HepG2 (cell line): ENCODE measurements around the gene VAPA. TPM values are rescaled to one million over a fixed set of nuclear protein-coding genes. Genes with fewer than 3 reads are reported as not detected.

Experiments used
- RARG ChIP-seq: sonication (generic); formaldehyde crosslinking; IDR thresholded peaks from 2 replicates; pipeline ENCODE4 v1.4.0; 2020; ENCODE audit warnings: low read depth, mild to moderate bottlenecking, missing genetic modification reagents
- ZNF777 ChIP-seq: sonication (generic); formaldehyde crosslinking; IDR thresholded peaks from 2 replicates; pipeline ENCODE4 v1.4.0; 2020; ENCODE audit warnings: missing genetic modification reagents
- polyA plus RNA-seq, 8 experiments: library from polyadenylated mRNA; depleted of rRNA in 3 of 8; stranded (reverse) in 7 of 8; unstranded in 1 of 8; fragments of >200 nt; fragmentation: Illumina TruSeq in 4 of 8; extraction: Trizol in 4 of 8; gene quantifications; 2 replicates each; pipeline versions ENCODE4 v1.2.1 to v1.2.3, GENCODE V29; 2011 to 2016; ENCODE audit warnings: low read depth in 4 of 8, missing spikeins in 1 of 8, mixed read lengths in 1 of 8; ENCODE audit not compliant: insufficient read depth in 1 of 8
- total RNA-seq, 5 experiments: library from RNA; depleted of rRNA; stranded (reverse); fragments of >200 nt; fragmentation: Illumina TruSeq; extraction: Trizol; gene quantifications; 2 replicates each; pipeline ENCODE4 v1.2.3, GENCODE V29; 2016; ENCODE audit warnings: low read depth in 1 of 5
- TF ChIP-seq, protein P1 (sequence below), 2 experiments: sonication (generic) in 1 of 2; formaldehyde crosslinking in 1 of 2; IDR thresholded peaks; 2 replicates each; pipeline versions ENCODE4 v1.6.1 to v1.9.0; 2014 to 2022; ENCODE audit warnings: antibody characterized with exemption in 1 of 2, borderline replicate concordance in 1 of 2, inconsistent platforms in 1 of 2, low read depth in 1 of 2, missing genetic modification reagents in 1 of 2
- TF ChIP-seq, protein P2 (sequence below): sonication (generic); formaldehyde crosslinking; IDR thresholded peaks from 2 replicates; pipeline ENCODE4 v1.9.0; 2021; ENCODE audit warnings: mild to moderate bottlenecking, missing genetic modification reagents

The VAPA gene
- total and polyA plus RNA-seq, 2 of the 13 experiments (the other 11 are each of a cell fraction or from before 2014, with no cell fraction given): 167 to 294 TPM

DNA sequence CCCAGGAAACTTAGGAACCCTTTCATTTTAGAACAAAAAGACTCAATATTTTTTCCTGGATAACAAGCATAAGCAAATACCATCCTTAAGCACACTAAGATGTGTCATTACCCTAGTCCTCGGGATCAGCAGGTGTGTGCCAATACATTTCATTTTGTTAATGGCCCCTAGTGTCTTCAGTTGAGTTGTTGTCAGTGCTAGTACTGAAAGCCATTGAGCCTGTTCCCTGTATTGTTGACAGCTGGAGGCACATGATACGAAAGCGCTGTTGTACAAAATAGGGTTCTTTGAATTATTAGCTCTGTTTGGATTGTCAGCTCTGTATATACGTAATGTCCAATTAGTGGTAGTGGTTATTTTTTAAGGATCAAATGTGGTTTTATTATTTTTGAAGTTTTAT, 29.5 kb downstream of the VAPA start (continued):
- TF ChIP-seq, protein P1, sequence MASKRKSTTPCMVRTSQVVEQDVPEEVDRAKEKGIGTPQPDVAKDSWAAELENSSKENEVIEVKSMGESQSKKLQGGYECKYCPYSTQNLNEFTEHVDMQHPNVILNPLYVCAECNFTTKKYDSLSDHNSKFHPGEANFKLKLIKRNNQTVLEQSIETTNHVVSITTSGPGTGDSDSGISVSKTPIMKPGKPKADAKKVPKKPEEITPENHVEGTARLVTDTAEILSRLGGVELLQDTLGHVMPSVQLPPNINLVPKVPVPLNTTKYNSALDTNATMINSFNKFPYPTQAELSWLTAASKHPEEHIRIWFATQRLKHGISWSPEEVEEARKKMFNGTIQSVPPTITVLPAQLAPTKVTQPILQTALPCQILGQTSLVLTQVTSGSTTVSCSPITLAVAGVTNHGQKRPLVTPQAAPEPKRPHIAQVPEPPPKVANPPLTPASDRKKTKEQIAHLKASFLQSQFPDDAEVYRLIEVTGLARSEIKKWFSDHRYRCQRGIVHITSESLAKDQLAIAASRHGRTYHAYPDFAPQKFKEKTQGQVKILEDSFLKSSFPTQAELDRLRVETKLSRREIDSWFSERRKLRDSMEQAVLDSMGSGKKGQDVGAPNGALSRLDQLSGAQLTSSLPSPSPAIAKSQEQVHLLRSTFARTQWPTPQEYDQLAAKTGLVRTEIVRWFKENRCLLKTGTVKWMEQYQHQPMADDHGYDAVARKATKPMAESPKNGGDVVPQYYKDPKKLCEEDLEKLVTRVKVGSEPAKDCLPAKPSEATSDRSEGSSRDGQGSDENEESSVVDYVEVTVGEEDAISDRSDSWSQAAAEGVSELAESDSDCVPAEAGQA (IDR thresholded peaks at IDR 0.05; ENCODE audit: low read depth): no peak
- TF ChIP-seq, protein P1 (CRISPR knock-in tag; IDR thresholded peaks at IDR 0.05; ENCODE audit: borderline replicate concordance): no peak
- no peak for TF ChIP-seq RARG (CRISPR knock-in tag)
- TF ChIP-seq, protein P2, sequence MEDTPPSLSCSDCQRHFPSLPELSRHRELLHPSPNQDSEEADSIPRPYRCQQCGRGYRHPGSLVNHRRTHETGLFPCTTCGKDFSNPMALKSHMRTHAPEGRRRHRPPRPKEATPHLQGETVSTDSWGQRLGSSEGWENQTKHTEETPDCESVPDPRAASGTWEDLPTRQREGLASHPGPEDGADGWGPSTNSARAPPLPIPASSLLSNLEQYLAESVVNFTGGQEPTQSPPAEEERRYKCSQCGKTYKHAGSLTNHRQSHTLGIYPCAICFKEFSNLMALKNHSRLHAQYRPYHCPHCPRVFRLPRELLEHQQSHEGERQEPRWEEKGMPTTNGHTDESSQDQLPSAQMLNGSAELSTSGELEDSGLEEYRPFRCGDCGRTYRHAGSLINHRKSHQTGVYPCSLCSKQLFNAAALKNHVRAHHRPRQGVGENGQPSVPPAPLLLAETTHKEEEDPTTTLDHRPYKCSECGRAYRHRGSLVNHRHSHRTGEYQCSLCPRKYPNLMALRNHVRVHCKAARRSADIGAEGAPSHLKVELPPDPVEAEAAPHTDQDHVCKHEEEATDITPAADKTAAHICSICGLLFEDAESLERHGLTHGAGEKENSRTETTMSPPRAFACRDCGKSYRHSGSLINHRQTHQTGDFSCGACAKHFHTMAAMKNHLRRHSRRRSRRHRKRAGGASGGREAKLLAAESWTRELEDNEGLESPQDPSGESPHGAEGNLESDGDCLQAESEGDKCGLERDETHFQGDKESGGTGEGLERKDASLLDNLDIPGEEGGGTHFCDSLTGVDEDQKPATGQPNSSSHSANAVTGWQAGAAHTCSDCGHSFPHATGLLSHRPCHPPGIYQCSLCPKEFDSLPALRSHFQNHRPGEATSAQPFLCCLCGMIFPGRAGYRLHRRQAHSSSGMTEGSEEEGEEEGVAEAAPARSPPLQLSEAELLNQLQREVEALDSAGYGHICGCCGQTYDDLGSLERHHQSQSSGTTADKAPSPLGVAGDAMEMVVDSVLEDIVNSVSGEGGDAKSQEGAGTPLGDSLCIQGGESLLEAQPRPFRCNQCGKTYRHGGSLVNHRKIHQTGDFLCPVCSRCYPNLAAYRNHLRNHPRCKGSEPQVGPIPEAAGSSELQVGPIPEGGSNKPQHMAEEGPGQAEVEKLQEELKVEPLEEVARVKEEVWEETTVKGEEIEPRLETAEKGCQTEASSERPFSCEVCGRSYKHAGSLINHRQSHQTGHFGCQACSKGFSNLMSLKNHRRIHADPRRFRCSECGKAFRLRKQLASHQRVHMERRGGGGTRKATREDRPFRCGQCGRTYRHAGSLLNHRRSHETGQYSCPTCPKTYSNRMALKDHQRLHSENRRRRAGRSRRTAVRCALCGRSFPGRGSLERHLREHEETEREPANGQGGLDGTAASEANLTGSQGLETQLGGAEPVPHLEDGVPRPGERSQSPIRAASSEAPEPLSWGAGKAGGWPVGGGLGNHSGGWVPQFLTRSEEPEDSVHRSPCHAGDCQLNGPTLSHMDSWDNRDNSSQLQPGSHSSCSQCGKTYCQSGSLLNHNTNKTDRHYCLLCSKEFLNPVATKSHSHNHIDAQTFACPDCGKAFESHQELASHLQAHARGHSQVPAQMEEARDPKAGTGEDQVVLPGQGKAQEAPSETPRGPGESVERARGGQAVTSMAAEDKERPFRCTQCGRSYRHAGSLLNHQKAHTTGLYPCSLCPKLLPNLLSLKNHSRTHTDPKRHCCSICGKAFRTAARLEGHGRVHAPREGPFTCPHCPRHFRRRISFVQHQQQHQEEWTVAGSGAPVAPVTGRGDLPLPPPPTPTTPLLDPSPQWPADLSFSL (CRISPR knock-in tag): no peak
- no peak for TF ChIP-seq ZNF777 (CRISPR knock-in tag)
